Heart left ventricle (tissue), 16 donors: ENCODE measurements around the gene CRIP2. TPM values are rescaled to one million over a fixed set of nuclear protein-coding genes. Genes with fewer than 3 reads are reported as not detected.

Source experiments
- ATAC-seq, 4 donors: fragments of 200-7000 bp; cut with Tn5 transposase; one replicate each; pipeline ENCODE4 v1.9.1; 2020 to 2022; ENCODE audit warnings: moderate library complexity in 4 of 4, mild to moderate bottlenecking in 3 of 4, moderate number of reproducible peaks in 1 of 4
- DNase-seq, 5 donors: peaks; one replicate each; pipeline ENCODE4 v3.0.0-alpha.2; 2020
- H3K27ac ChIP-seq, 12 donors: fragments of 200-600 bp; sonication (generic) in 4 of 12; one replicate each; pipeline versions ENCODE4 v1.5.0 to v1.8.0; 2016 to 2022; ENCODE audit warnings: mild to moderate bottlenecking in 2 of 12
- H3K27me3 ChIP-seq, 9 donors: fragments of 200-600 bp; sonication (generic) in 2 of 9; one replicate each; pipeline versions ENCODE4 v1.5.1 to v1.8.0; 2016 to 2022; ENCODE audit warnings: mild to moderate bottlenecking in 3 of 9
- H3K36me3 ChIP-seq, 9 donors: fragments of 200-600 bp; sonication (generic) in 2 of 9; one replicate each; pipeline versions ENCODE4 v1.5.0 to v1.8.0; 2018 to 2022; ENCODE audit warnings: mild to moderate bottlenecking in 2 of 9
- H3K4me1 ChIP-seq, 12 donors: fragments of 200-600 bp; sonication (generic) in 4 of 12; one replicate each; pipeline versions ENCODE4 v1.5.0 to v1.8.0; 2016 to 2022; ENCODE audit warnings: mild to moderate bottlenecking in 3 of 12
- H3K4me3 ChIP-seq, 12 donors: fragments of 200-600 bp; sonication (generic) in 4 of 12; one replicate each; pipeline versions ENCODE4 v1.5.0 to v1.8.0; 2017 to 2022; ENCODE audit warnings: mild to moderate bottlenecking in 9 of 12, moderate library complexity in 4 of 12
- H3K9me3 ChIP-seq, 12 donors: fragments of 200-600 bp; sonication (generic) in 4 of 12; one replicate each; pipeline versions ENCODE4 v1.5.0 to v1.8.0; 2016 to 2022; ENCODE audit warnings: mild to moderate bottlenecking in 1 of 12
- CTCF ChIP-seq, 12 donors: fragments of 200-600 bp; sonication (generic) in 4 of 12; IDR thresholded peaks; one replicate each; pipeline versions ENCODE4 v1.5.0 to v1.8.0; 2018 to 2022; ENCODE audit warnings: antibody characterized with exemption in 12 of 12, mild to moderate bottlenecking in 5 of 12
- POLR2A ChIP-seq, 2 donors: fragments of 450-650 bp; IDR thresholded peaks; one replicate each; pipeline ENCODE4 v1.6.1; 2017; ENCODE audit warnings: antibody characterized with exemption in 2 of 2, mild to moderate bottlenecking in 2 of 2, moderate library complexity in 2 of 2
- WGBS, 4 donors: extraction: QIAGEN DNeasy Blood & Tissue Kit in 2 of 4; methylation state at CpG; one replicate each; pipeline versions ENCODE4 v1.1.5 to v1.1.7; 2013 to 2018; 5-methylcytosine and 5-hydroxymethylcytosine counted together
- intact Hi-C, 10 donors: fragments of 100-400 bp; cut with DNase I; formaldehyde crosslinking; loops; one replicate each; pipeline versions ENCODE4 v1.11.1 to v1.14.2; 2022
- polyA plus RNA-seq, 2 donors: library from polyadenylated mRNA; stranded (reverse); fragments of 200-250 nt; gene quantifications; one replicate each; pipeline ENCODE4 v1.2.3, GENCODE V29; 2013
- total RNA-seq, 9 donors: library from RNA; depleted of rRNA in 2 of 9; stranded (reverse); fragments of >200 nt in 2 of 9; fragmentation: NEBNext Ultra II Directional in 3 of 9; extraction: Animal tissue kit (Norgen Biotek cat#: 25700) in 3 of 9; gene quantifications; one replicate each; pipeline versions ENCODE4 v1.1.0 to v1.2.4, GENCODE V29; 2016 to 2023
- donor health status: ischemic (EF 13 %, LVEDD 7.1; RV severe dilation, severe dysfunction).
- donor health status: healthy with polysubstance abuse.
- donor health status: DM: no; HTN: yes; CAD: no.
- donor health status: DM: no; HTN: no; CAD: no.
- donor health status: ischemic (EF 25% LVEDD 6.9; RV normal size, moderate dysfunction).
- donor health status: ischemic (EF 25% LVEDD 5.7; RV mildly dilated, moderate dysfunction).
- donor health status: healthy.
- donor health status: DM: yes; HTN: yes; CAD: no.
- donor health status: ischemic (EF 35%, LVEDD 5.7; RV mildly dilated, moderate dysfunction).
- donor health status: nonischemic (EF 11% LVEDD 7.7; RV severe dilation, severe dysfunction).
- donor health status: DM: yes; HTN: yes; CAD: no.
- donor health status: PGD.
- donor health status: ischemic (EF 29% LVEDD 5.4; RV normal size, mild dysfunction).
- donor health status: nonischemic (EF 23%, LVEDD 6.1; RV moderate dilation, normal function).

Gene CRIP2
- total and polyA plus RNA-seq, 11 donors = 695 to 1,715 (median 851) TPM

GRCh38 chr14:105458010-105458409 lies 16.6 kb upstream of the CRIP2 start:
- H3K27me3 ChIP-seq = no peaks in the 10 kb centered on the region
- H3K9me3 ChIP-seq = no peaks in the 10 kb centered on the region
- intact Hi-C loops = no loop called here
- ATAC-seq (no peak), DNase-seq (peak in 1 of 5 donors; percentile 50)
- 86 to 91% (median 90%) methylated on average over 13 to 18 of the region's 18 CpGs for WGBS, 4 donors
- H3K27ac ChIP-seq = no peak overlapping the region
- H3K36me3 ChIP-seq = peaks cover 0 to 80% (median 65%) of the 10 kb centered on the region in 9 donors
- TF ChIP-seq POLR2A (IDR thresholded peaks at IDR 0.05) (no peak), CTCF (IDR thresholded peaks at IDR 0.05) (no peak)
- H3K4me1 ChIP-seq = peaks cover 0 to 6% (median 0%) of the 10 kb centered on the region in 12 donors
- H3K4me3 ChIP-seq = no peak overlapping the region

GRCh38 chr14:105458571-105458970 lies 16.1 kb upstream of the CRIP2 start:
- ATAC-seq = no peak
- intact Hi-C loops = no loop called here
- peak in 1 of 5 donors; percentile 53 for DNase-seq
- WGBS, 4 donors = 81 to 89% (median 85%) methylated on average over 8 to 14 of the region's 14 CpGs
- Histone ChIP-seq H3K36me3 (peaks cover 0 to 82% (median 67%) of the 10 kb centered on the region in 9 donors), H3K9me3 (no peaks in the 10 kb centered on the region), H3K27me3 (no peaks in the 10 kb centered on the region), H3K4me3 (no peak overlapping the region), H3K27ac (no peak overlapping the region), H3K4me1 (peaks cover 0 to 12% (median 2%) of the 10 kb centered on the region in 12 donors)
- TF ChIP-seq CTCF (IDR thresholded peaks at IDR 0.05) (no peak), POLR2A (IDR thresholded peaks at IDR 0.05) (no peak)

- intact Hi-C loops = no loop called here
- WGBS, 4 donors = 95 to 97% (median 96%) methylated on average over 13 to 17 of the region's 17 CpGs
Measured at GRCh38 chr14:105460116-105460515, 14.5 kb upstream of the CRIP2 start.

GRCh38 chr14:105460616-105461015 lies 14.0 kb upstream of the CRIP2 start:
- WGBS, 4 donors = 86 to 95% (median 94%) methylated on average over 5 to 17 of the region's 17 CpGs
- H3K4me3 ChIP-seq = no peak overlapping the region
- no peak overlapping the region for H3K27ac ChIP-seq
- ATAC-seq (no peak), DNase-seq (no peak)
- peaks cover 0 to 81% (median 67%) of the 10 kb centered on the region in 9 donors for H3K36me3 ChIP-seq
- intact Hi-C loops = no loop called here
- no peaks in the 10 kb centered on the region for H3K9me3 ChIP-seq
- H3K4me1 ChIP-seq = peaks cover 0 to 23% (median 9%) of the 10 kb centered on the region in 12 donors
- H3K27me3 ChIP-seq = no peaks in the 10 kb centered on the region
- TF ChIP-seq POLR2A (IDR thresholded peaks at IDR 0.05) (no peak), CTCF (IDR thresholded peaks at IDR 0.05) (no peak)

More at GRCh38 chr14:105460116-105460515, 14.5 kb upstream of the CRIP2 start:
- peaks cover 0 to 83% (median 67%) of the 10 kb centered on the region in 9 donors for H3K36me3 ChIP-seq
- DNase-seq (no peak), ATAC-seq (no peak)
- no peak overlapping the region for H3K27ac ChIP-seq
- no peaks in the 10 kb centered on the region for H3K27me3 ChIP-seq
- TF ChIP-seq CTCF (IDR thresholded peaks at IDR 0.05) (no peak), POLR2A (IDR thresholded peaks at IDR 0.05) (no peak)
- no peak overlapping the region for H3K4me3 ChIP-seq
- no peaks in the 10 kb centered on the region for H3K9me3 ChIP-seq
- peaks cover 0 to 18% (median 5%) of the 10 kb centered on the region in 12 donors for H3K4me1 ChIP-seq
